Calu3 (cell line): Measurements from ENCODE around the gene ZNF79. TPM values are rescaled to one million over a fixed set of nuclear protein-coding genes. Genes with fewer than 3 reads are reported as not detected.

Experiments used
- BruUV-seq: library from RNA; stranded (reverse); fragments of 400-500 nt; replicated peaks from 2 replicates; lab custom pipeline; 2021; lab: Mats Ljungman, UMichigan
- CTCF ChIA-PET: fragments of 300-600 bp; sonication (Branson Sonifier 250); formaldehyde crosslinking; loops from one replicate; lab custom pipeline; 2022; ENCODE audit warnings: antibody characterized with exemption; lab: Charles Lee
- DNase-seq: peaks from one replicate; pipeline ENCODE4 v3.0.0; 2022
- H3K27ac Mint-ChIP-seq: one replicate; pipeline ENCODE4 v1.8.0; 2022; ENCODE audit warnings: mixed read lengths; ENCODE audit not compliant: unreplicated experiment
- H3K27me3 Mint-ChIP-seq: one replicate; pipeline ENCODE4 v1.8.0; 2022; ENCODE audit warnings: mixed read lengths; ENCODE audit not compliant: unreplicated experiment
- H3K36me3 Mint-ChIP-seq: one replicate; pipeline ENCODE4 v1.8.0; 2022; ENCODE audit warnings: mild to moderate bottlenecking, moderate library complexity, mixed read lengths; ENCODE audit not compliant: insufficient read depth, unreplicated experiment
- H3K4me1 Mint-ChIP-seq: one replicate; pipeline ENCODE4 v1.8.0; 2022; ENCODE audit warnings: mild to moderate bottlenecking, low read depth, mixed read lengths; ENCODE audit not compliant: unreplicated experiment
- H3K4me3 Mint-ChIP-seq: one replicate; pipeline ENCODE4 v1.8.0; 2022; ENCODE audit warnings: mild to moderate bottlenecking, low read depth, moderate library complexity, mixed read lengths; ENCODE audit not compliant: unreplicated experiment
- H3K9me3 Mint-ChIP-seq: one replicate; pipeline ENCODE4 v1.8.0; 2022; ENCODE audit warnings: low read depth, mixed read lengths; ENCODE audit not compliant: unreplicated experiment
- CTCF ChIP-seq: fragments of 200-600 bp; IDR thresholded peaks from one replicate; pipeline ENCODE4 v1.8.0; 2022; ENCODE audit warnings: antibody characterized with exemption; ENCODE audit not compliant: unreplicated experiment
- intact Hi-C: fragments of 100-400 bp; cut with micrococcal nuclease; formaldehyde crosslinking; loops from one replicate; pipeline ENCODE4 v1.10.0; 2022; ENCODE audit not compliant: unreplicated experiment
- total RNA-seq: library from RNA; stranded (reverse); gene quantifications from 2 replicates; pipeline ENCODE4 v1.2.3, GENCODE V29; 2022

The ZNF79 gene
- total RNA-seq, 1 experiment from 2014 or later: 7.0 TPM

- no peaks in the 10 kb centered on the region for H3K27me3 Mint-ChIP-seq
- H3K4me1 Mint-ChIP-seq: no peaks in the 10 kb centered on the region
- BruUV-seq: no TSS peak
- H3K4me3 Mint-ChIP-seq: no peak overlapping the region
- H3K27ac Mint-ChIP-seq: no peak overlapping the region
- no peaks in the 10 kb centered on the region for H3K9me3 Mint-ChIP-seq
- DNase-seq: no peak
- CTCF ChIA-PET: no interaction called here
- TF ChIP-seq CTCF: no peak
- intact Hi-C loops: no loop called here
- peaks cover 43% of the 10 kb centered on the region for H3K36me3 Mint-ChIP-seq
Observed at GRCh38 chr9:127491516-127491915, 67.3 kb downstream of the ZNF79 start.

- DNase-seq: no peak
- BruUV-seq: no TSS peak
- no peak for TF ChIP-seq CTCF
- H3K27ac Mint-ChIP-seq: no peak overlapping the region
- H3K27me3 Mint-ChIP-seq: no peaks in the 10 kb centered on the region
- CTCF ChIA-PET: no interaction called here
- no peaks in the 10 kb centered on the region for H3K9me3 Mint-ChIP-seq
- H3K4me1 Mint-ChIP-seq: no peaks in the 10 kb centered on the region
- no peak overlapping the region for H3K4me3 Mint-ChIP-seq
- intact Hi-C loops: no loop called here
- peaks cover 45% of the 10 kb centered on the region for H3K36me3 Mint-ChIP-seq
Observed at GRCh38 chr9:127492616-127493015, 68.4 kb downstream of the ZNF79 start.

- H3K4me3 Mint-ChIP-seq: no peak overlapping the region
- H3K9me3 Mint-ChIP-seq: no peaks in the 10 kb centered on the region
- CTCF ChIA-PET: no interaction called here
- no peaks in the 10 kb centered on the region for H3K27me3 Mint-ChIP-seq
- no peak for TF ChIP-seq CTCF
- BruUV-seq: no TSS peak
- peaks cover 48% of the 10 kb centered on the region for H3K36me3 Mint-ChIP-seq
- H3K27ac Mint-ChIP-seq: no peak overlapping the region
- DNase-seq: no peak
- no peaks in the 10 kb centered on the region for H3K4me1 Mint-ChIP-seq
- intact Hi-C loops: no loop called here
Observed at GRCh38 chr9:127493592-127494303, 69.6 kb downstream of the ZNF79 start.

DNA sequence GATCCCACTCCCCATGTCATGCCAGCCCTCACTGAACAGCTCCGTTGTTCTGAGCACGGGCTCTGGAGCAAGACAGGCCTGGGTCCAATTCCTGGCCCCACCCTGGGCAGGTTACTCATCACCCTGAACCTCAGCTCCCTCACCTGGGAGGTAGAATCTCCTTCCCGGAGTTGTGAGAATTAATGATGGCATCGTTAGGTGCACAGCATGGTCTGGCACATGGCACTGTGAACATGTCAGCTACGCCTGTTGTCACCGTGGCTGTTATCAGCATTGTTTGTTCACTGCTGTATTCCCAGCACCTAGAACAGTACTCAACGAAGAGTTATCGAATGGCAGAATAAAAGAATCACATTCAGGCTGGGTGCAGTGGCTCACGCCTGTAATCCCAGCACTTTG lies 70.1 kb downstream of the ZNF79 start:
- no peaks in the 10 kb centered on the region for H3K27me3 Mint-ChIP-seq
- no peaks in the 10 kb centered on the region for H3K4me1 Mint-ChIP-seq
- peaks cover 48% of the 10 kb centered on the region for H3K36me3 Mint-ChIP-seq
- intact Hi-C loops: no loop called here
- BruUV-seq: no TSS peak
- no peak overlapping the region for H3K27ac Mint-ChIP-seq
- CTCF ChIA-PET: no interaction called here
- no peak for DNase-seq
- no peak overlapping the region for H3K4me3 Mint-ChIP-seq
- H3K9me3 Mint-ChIP-seq: no peaks in the 10 kb centered on the region
- TF ChIP-seq CTCF: no peak

Other genes with a start within 250 kb of the ZNF79 start
- 2.8 and 3.3 TPM in 2 replicates for gene GARNL3, start 159.6 kb upstream of the ZNF79 start, total RNA-seq
- gene SLC2A8, start 27.2 kb upstream of the ZNF79 start, total RNA-seq: 10.8 and 13.1 TPM in 2 replicates
- gene RPL12, start 27.0 kb downstream of the ZNF79 start, total RNA-seq: 788 and 855 TPM in 2 replicates
- 12.0 and 18.4 TPM in 2 replicates for gene LRSAM1, start 27.1 kb downstream of the ZNF79 start, total RNA-seq
- 5.9 and 7.5 TPM in 2 replicates for gene STXBP1, start 187.9 kb downstream of the ZNF79 start, total RNA-seq